DMS153 treated with DMSO at 0.1 percent for 48 hours (cell line): ENCODE data around the gene IKZF5.
A peak's percentile ranks its signal among the peaks of the same experiment; 100 is the strongest.

Experiments
- DNase-seq: peaks from one replicate; lab custom pipeline; 2025; ENCODE audit not compliant: unreplicated experiment; lab: John Stamatoyannopoulos, UW

The IKZF5 gene

GRCh38 chr10:122984708-122985107 is 23.9 kb downstream of the IKZF5 start:
- DNase-seq = no peak

DNA sequence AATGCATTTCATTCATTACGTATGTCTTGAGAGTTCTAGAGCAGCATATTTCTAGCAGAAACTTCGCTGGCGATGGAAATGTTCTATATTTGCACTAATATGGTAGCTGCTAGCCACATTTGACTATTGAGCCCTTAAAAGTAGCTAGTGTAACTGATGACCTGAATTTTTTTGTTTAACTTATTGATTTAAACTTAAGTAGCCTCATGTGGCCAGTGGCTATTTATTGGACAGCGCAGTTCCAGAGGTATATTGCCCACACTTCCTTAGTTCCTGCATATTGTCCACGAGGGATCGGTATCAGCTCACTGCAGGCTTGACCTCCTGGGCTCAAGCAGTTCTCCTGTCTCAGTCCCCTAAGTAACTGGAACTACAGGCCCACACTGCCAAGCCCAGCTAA is 24.7 kb downstream of the IKZF5 start:
- no peak for DNase-seq

DNA sequence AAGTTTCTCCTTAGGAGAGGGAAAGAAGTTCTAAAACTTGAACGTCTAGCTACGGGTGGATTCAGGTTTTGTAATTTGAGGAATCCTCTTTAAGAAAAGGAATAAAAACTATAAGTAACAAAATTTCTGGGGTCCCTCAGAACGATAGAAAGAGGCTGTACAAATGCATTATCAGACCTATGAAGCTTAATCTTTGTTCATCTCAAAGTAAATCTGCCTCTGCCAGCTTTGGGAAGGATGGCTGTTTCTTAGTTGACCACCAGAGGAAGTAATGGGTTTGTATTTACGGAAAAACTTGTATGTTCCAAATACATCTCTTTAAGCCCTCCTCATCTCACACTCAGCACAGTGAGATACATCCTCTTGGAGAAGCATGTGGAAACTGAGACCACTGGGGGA is 27.5 kb downstream of the IKZF5 start:
- no peak for DNase-seq

DNA sequence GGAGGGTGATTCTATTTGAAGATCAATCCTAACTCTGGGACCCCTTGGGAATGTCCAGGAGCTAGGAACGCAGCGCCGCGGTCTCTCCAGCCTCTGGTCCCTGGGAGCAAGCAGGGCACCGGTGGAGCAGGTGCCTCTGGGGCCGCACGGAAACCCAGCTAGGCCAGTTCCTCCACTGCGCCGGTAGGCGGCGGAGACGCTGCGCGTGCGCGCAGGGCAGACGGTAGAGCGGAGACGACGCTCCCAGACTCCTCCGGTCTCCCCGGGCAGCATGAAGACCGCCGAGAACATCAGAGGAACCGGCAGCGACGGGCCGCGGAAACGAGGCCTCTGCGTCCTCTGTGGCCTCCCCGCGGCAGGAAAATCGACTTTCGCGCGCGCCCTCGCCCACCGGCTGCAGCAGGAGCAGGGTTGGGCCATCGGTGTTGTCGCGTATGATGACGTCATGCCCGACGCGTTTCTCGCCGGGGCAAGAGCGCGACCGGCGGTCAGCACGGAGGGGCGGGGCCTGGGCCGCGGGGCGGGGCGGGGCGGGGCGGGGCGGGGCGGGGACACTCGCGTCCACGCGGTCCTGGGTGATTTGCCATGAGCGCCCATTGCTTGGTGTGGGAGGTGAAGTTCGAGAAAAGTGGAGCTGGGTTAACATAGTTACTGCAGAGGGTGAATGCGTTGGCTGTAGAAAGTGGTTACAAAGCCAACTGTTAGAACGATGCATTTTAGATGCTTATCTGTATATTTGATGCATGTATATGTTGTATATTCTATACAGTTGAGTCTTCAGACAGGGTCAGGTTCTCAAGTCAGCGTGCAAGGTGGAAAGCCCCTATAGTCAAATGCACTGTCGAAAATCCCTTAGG is 28.2 kb downstream of the IKZF5 start, which contains the start of gene PSTK:
Gene PSTK, plus strand, starts transcription at position 193 of the 857 bp plus-strand sequence. Its CDS starts 79 bp downstream, at position 272.
- peak; percentile 84 for DNase-seq

DNA sequence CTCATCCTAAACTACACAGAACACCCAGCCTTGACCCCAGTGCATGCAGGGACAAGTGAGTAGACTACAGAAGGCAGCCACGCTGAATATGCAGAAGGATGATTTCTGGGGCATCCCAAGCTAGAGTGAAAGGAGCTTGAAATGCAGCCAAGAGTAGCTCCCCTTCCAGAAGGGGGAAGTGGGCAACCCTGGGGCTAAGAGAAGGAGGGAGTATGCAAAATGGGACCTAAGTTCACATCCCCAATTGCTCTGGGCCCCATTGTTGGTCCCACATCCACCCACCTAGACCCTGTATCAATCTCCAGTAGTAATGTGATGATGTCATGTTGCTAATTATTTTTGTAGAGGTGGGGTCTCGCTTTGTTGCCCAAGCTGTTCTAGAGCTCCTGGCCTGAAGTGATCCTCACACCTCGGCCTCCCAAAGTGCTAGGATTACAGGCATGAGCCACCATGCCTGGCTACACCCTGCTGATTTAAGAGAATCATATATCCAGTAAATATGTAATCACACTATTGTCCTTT is 34.0 kb downstream of the IKZF5 start:
- no peak for DNase-seq

GRCh38 chr10:122974023-122974422 is 34.6 kb downstream of the IKZF5 start:
- no peak for DNase-seq

- DNase-seq = no peak
Observed at GRCh38 chr10:122968698-122969097, 39.9 kb downstream of the IKZF5 start.

DNA sequence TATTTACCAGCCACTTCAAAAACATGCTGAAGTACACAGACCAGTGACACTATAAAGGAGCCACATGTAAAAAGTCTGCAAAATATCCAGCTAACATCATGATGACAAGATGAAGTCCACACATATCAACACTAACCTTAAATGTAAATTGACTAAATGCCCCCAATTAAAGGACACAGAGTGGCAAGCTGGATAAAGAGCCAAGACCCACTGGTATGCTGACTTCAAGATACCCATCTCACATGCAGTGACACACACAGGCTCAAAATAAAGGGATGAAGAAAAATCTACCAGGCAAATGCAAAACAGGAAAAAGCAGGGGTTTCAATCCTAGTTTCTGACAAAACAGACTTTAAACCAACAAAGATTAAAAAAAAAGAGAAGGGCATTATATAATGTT is 41.7 kb downstream of the IKZF5 start:
- DNase-seq = no peak

DNA sequence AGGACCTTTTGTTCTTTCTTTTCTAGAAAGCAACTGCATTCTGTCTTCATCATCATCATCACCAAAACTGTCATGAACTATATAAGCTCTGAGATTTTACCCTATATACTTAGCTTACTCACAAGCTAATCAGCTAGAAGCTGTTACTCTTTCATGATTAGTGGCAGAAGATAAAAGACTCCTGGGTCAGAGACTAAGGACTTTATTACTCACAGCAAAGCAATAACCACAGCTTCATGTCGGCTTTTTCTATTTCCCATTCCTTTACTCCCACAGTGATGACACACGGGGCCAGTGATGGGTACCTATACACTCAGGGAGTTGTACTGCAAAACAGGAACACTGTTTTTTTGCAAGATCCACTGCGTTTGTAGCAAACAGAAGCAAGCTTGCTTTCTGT is 46.2 kb downstream of the IKZF5 start:
- DNase-seq = no peak

DNA sequence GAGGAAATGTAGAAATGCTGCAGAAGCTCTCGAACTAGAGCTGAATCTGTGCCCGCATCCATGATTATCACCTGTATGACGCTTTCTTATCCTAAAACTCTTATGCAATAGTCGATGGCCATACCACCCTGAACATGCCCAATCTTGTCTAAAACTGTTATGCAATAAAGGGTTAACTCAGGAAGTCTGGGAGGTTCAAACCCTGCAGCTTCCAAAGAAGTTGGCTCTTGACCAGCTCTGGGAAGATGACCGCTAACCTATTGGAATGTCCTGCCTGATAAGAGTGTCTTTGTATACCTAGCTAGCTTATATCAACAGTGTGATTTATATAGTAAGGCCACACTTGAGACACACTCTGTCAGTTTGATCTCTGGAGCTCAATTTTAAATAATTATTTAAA is 51.1 kb downstream of the IKZF5 start:
- DNase-seq = no peak

- no peak for DNase-seq
Observed at GRCh38 chr10:122955892-122956291, 52.7 kb downstream of the IKZF5 start.

GRCh38 chr10:122954731-122955050 is 53.9 kb downstream of the IKZF5 start:
- DNase-seq = no peak

DNA sequence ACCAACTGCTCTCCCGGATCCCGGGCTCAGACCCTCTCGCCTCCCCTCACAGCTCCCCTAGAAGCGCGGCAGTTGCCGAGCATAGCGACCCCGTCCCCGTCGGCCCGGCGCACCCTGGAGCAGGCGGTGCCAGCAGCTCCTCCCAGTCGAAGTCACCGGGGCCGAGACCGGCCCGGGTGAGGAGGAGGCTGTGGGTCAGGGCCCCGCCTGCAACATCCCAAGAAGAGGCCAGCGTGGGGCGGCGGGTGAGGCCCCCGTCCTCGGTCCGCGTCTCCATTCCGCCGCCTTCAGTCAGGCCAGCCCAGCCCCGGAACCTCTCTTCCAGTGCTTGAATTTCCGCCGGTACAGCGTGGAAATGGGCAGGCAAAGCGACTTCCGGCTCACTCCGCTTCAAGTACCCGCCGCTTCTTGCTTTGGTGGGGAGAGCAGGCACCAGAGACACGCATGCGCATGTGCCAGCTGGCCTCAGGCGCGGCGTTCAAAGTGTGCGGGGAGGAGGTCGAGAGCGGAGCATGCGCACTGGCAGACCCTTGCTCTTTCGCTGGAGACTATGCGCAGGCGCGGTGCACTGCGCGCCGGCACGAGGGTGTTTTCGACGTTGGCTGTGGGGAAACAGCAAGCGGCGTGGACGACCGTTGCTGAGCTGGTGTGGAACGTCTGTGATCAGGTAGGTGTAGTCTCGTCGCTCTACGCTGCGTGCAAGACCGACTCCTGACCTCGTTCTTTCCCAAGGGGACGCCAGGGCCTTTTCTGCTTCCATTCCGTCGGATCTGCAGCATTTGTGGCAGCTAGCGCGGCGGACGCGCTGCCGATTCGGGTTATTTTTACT is 54.5 kb downstream of the IKZF5 start, which contains the start of gene C10orf88:
Gene C10orf88, minus strand, starts transcription at position 326 of the 829 bp plus-strand sequence. Its CDS starts 49 bp downstream, at position 277.
- DNase-seq = peak; percentile 99

DNA sequence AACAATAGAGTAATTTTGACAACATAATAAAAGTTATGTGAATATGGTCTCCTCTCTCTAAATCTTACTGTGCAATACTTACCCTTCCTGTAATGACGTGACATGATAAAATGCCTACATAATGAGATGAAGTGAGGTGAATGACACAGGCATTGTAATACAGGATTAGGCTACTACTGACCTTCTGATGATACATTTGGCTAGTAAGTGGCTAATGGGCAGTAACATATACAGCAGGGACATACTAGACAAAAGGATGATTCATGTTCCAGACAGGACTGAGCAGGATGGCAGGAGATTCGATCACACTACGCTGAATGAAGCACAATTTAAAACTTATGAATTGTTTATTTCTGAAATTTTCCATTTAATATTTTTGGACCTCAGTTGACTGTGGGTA is 59.3 kb downstream of the IKZF5 start:
- no peak for DNase-seq
